Upper lobe of left lung (tissue), 4 donors: Measurements from ENCODE around the gene ZNF750.

Source experiments
- POLR2A ChIP-seq, 4 donors: fragments of 450-650 bp; IDR thresholded peaks; one replicate each; pipeline ENCODE4 v1.5.1; 2016 to 2017; ENCODE audit warnings: antibody characterized with exemption in 4 of 4, mild to moderate bottlenecking in 2 of 4
- TF ChIP-seq, protein P1 (sequence below), 6 experiments: fragments of 450-650 bp in 4 of 6; fragments of 200-600 bp in 2 of 6; sonication (generic) in 2 of 6; IDR thresholded peaks; one replicate each; pipeline ENCODE4 v1.5.1; 2016 to 2019; ENCODE audit warnings: antibody characterized with exemption in 6 of 6

DNA sequence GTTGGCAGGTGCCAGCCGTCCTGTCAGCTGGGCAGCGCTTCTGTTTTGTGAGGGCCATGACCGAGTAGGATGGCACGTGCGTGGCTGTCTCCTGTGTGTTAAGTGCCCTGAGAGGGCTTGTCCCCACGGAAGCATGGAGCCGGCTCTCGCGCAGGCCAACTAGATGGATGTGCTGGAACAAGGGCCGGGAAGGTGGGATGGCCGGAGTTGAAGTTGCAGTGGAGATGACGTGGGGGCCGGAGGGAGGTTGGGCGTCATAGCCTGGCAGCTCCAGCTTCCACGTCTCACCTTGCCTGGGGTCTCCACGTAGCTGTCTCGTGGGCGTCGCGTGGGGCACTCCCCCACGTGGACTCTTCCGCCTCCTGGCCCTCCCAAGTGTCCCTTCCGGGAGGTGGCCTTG is 60.3 kb downstream of the ZNF750 start:
- TF ChIP-seq, protein P1, sequence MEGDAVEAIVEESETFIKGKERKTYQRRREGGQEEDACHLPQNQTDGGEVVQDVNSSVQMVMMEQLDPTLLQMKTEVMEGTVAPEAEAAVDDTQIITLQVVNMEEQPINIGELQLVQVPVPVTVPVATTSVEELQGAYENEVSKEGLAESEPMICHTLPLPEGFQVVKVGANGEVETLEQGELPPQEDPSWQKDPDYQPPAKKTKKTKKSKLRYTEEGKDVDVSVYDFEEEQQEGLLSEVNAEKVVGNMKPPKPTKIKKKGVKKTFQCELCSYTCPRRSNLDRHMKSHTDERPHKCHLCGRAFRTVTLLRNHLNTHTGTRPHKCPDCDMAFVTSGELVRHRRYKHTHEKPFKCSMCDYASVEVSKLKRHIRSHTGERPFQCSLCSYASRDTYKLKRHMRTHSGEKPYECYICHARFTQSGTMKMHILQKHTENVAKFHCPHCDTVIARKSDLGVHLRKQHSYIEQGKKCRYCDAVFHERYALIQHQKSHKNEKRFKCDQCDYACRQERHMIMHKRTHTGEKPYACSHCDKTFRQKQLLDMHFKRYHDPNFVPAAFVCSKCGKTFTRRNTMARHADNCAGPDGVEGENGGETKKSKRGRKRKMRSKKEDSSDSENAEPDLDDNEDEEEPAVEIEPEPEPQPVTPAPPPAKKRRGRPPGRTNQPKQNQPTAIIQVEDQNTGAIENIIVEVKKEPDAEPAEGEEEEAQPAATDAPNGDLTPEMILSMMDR (IDR thresholded peaks at IDR 0.05): no peak
- TF ChIP-seq POLR2A (IDR thresholded peaks at IDR 0.05): no peak
